Measurements from ENCODE around the gene SKOR1. TPM values are rescaled to one million over a fixed set of nuclear protein-coding genes. Genes with fewer than 3 reads are reported as not detected.
A peak's percentile ranks its signal among the peaks of the same experiment; 100 is the strongest.

Gene SKOR1
- total RNA-seq, 1 experiment from 2014 or later, result 0.22 TPM

DNA sequence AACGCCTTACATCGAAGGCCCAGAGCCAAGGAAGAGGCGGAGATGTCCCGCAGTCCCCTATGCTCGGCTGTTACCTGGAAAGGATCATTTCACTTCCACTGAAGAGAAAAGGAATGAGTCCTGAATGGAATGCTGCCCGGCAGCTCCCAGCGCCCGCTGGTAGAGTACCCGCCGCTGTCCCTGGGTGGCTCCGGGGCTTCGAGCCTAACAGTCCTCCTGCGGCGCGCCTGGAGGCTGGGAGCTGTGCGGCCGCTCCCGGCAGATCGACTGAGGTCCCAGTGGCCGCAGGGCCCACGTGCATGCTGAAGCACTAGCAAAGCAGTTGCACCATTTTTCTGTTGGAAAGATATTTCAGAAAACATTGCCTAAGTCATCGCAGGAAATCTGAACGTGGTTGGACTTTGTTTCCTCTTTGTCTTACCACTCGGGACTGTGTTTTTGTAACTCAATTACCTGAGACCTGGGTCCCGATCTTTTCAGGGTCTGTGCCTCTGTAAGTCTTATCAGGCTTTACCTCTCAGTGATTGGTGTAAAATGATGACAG lies 13.6 kb downstream of the SKOR1 start:
- peaks cover 55% of the 10 kb centered on the region for H3K4me1 Mint-ChIP-seq
- peaks cover 2% of the 10 kb centered on the region; the same call in 1 of the 2 replicates for H3K36me3 Mint-ChIP-seq
- DNase-seq (ENCODE audit: low spot score) (peak; percentile 83), ATAC-seq (peak; percentile 49)
- H3K27ac Mint-ChIP-seq, result no peak overlapping the region
- no peaks in the 10 kb centered on the region for H3K9me3 Mint-ChIP-seq
- ChIA-PET POLR2A (no interaction called here), CTCF (interaction anchor here (0.5 to 1.2 kb wide), 6 partner anchors 14 to 382 kb away, joined by 3 to 6 read pairs (median 4); no protein-coding TSS in a partner anchor)
- peak overlapping the region; percentile 90 for H3K4me3 Mint-ChIP-seq
- peaks cover 70% of the 10 kb centered on the region for H3K27me3 Mint-ChIP-seq (ENCODE audit: low read depth)
- TF ChIP-seq CTCF (IDR thresholded peaks at IDR 0.05) (no peak), ZNF232 (CRISPR knock-in tag; IDR thresholded peaks at IDR 0.05) (0 out of 2 replicates have a peak, but pooled peaks have one; percentile 22), SP1 (CRISPR knock-in tag; conservative IDR thresholded peaks at IDR 0.05) (no peak), USF1 (CRISPR knock-in tag; IDR thresholded peaks at IDR 0.05) (no peak), CREM (CRISPR knock-in tag; IDR thresholded peaks at IDR 0.05) (no peak), MXD4 (CRISPR knock-in tag; IDR thresholded peaks at IDR 0.05; ENCODE audit: borderline replicate concordance) (no peak), CREB1 (CRISPR knock-in tag; IDR thresholded peaks at IDR 0.05) (no peak), ZNF121 (CRISPR knock-in tag; IDR thresholded peaks at IDR 0.05) (no peak), ZNF416 (CRISPR knock-in tag; IDR thresholded peaks at IDR 0.05) (no peak), MAX (CRISPR knock-in tag; IDR thresholded peaks at IDR 0.05) (peak; percentile 67; the same call in 1 of the 2 replicates), JAZF1 (CRISPR knock-in tag; IDR thresholded peaks at IDR 0.05) (no peak), ELF4 (CRISPR knock-in tag; IDR thresholded peaks at IDR 0.05; ENCODE audit: low read depth) (no peak), NR1H2 (CRISPR knock-in tag; IDR thresholded peaks at IDR 0.05) (no peak), PREB (CRISPR knock-in tag; IDR thresholded peaks at IDR 0.05; ENCODE audit: borderline replicate concordance) (no peak), SMAD4 (CRISPR knock-in tag; IDR thresholded peaks at IDR 0.05) (no peak), ESRRA (CRISPR knock-in tag; IDR thresholded peaks at IDR 0.05; ENCODE audit: borderline replicate concordance) (no peak), HMGA2 (CRISPR knock-in tag; IDR thresholded peaks at IDR 0.05) (no peak), TEAD1 (CRISPR knock-in tag; IDR thresholded peaks at IDR 0.05) (no peak), ZNF219 (CRISPR knock-in tag; IDR thresholded peaks at IDR 0.05; ENCODE audit: borderline replicate concordance) (no peak), ZNF532 (CRISPR knock-in tag; IDR thresholded peaks at IDR 0.05; ENCODE audit: borderline replicate concordance) (no peak)
- TF ChIP-seq, protein P1, sequence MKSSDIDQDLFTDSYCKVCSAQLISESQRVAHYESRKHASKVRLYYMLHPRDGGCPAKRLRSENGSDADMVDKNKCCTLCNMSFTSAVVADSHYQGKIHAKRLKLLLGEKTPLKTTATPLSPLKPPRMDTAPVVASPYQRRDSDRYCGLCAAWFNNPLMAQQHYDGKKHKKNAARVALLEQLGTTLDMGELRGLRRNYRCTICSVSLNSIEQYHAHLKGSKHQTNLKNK (CRISPR knock-in tag; IDR thresholded peaks at IDR 0.05), result no peak
- TF ChIP-seq, protein P2, sequence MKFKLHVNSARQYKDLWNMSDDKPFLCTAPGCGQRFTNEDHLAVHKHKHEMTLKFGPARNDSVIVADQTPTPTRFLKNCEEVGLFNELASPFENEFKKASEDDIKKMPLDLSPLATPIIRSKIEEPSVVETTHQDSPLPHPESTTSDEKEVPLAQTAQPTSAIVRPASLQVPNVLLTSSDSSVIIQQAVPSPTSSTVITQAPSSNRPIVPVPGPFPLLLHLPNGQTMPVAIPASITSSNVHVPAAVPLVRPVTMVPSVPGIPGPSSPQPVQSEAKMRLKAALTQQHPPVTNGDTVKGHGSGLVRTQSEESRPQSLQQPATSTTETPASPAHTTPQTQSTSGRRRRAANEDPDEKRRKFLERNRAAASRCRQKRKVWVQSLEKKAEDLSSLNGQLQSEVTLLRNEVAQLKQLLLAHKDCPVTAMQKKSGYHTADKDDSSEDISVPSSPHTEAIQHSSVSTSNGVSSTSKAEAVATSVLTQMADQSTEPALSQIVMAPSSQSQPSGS (CRISPR knock-in tag; IDR thresholded peaks at IDR 0.05; ENCODE audit: borderline replicate concordance, low read depth), result no peak
- TF ChIP-seq, protein P3, sequence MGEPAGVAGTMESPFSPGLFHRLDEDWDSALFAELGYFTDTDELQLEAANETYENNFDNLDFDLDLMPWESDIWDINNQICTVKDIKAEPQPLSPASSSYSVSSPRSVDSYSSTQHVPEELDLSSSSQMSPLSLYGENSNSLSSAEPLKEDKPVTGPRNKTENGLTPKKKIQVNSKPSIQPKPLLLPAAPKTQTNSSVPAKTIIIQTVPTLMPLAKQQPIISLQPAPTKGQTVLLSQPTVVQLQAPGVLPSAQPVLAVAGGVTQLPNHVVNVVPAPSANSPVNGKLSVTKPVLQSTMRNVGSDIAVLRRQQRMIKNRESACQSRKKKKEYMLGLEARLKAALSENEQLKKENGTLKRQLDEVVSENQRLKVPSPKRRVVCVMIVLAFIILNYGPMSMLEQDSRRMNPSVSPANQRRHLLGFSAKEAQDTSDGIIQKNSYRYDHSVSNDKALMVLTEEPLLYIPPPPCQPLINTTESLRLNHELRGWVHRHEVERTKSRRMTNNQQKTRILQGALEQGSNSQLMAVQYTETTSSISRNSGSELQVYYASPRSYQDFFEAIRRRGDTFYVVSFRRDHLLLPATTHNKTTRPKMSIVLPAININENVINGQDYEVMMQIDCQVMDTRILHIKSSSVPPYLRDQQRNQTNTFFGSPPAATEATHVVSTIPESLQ (CRISPR knock-in tag; IDR thresholded peaks at IDR 0.05), result no peak

All from WTC11 (cell line).